PC-3 (cell line): ENCODE results near the gene TMEM229B. TPM values are rescaled to one million over a fixed set of nuclear protein-coding genes. Genes with fewer than 3 reads are reported as not detected.
A peak's percentile ranks its signal among the peaks of the same experiment; 100 is the strongest.

Experiments
- ATAC-seq: fragments of 200-7000 bp; cut with Tn5 transposase; 2 replicates; pipeline ENCODE4 v1.9.1; 2020; ENCODE audit warnings: mild to moderate bottlenecking, moderate library complexity
- BruUV-seq: library from RNA; stranded (reverse); fragments of 400-500 nt; replicated peaks from 2 replicates; lab custom pipeline; 2021; lab: Mats Ljungman, UMichigan
- CTCF ChIA-PET: fragments of 300-600 bp; sonication (Branson Sonifier 250); formaldehyde crosslinking; loops from one replicate; lab custom pipeline; 2022; ENCODE audit warnings: antibody characterized with exemption; lab: Charles Lee
- POLR2A ChIA-PET: fragments of 300-600 bp; sonication (Branson Sonifier 250); formaldehyde crosslinking; loops from one replicate; lab custom pipeline; 2022; ENCODE audit warnings: antibody characterized with exemption; ENCODE audit not compliant: unreplicated experiment; lab: Charles Lee
- DNase-seq: peaks from one replicate; pipeline ENCODE4 v3.0.0-alpha.2; 2015
- H2AFZ ChIP-seq: fragments of 300-600 bp; sonication (generic); 2 replicates; pipeline ENCODE4 v1.6.0; 2016; ENCODE audit warnings: antibody characterized with exemption, low read length
- H3F3A ChIP-seq: fragments of 300-600 bp; sonication (generic); one replicate; pipeline ENCODE4 v1.6.0; 2017; ENCODE audit warnings: antibody characterized with exemption, low read length, control low read depth, mild to moderate bottlenecking; ENCODE audit not compliant: unreplicated experiment
- H3K27ac ChIP-seq: fragments of 300-600 bp; sonication (generic); 2 replicates; pipeline ENCODE4 v1.5.1; 2016; ENCODE audit warnings: mild to moderate bottlenecking, low read length
- H3K27me3 ChIP-seq: fragments of 300-600 bp; sonication (generic); 2 replicates; pipeline ENCODE4 v1.6.1; 2016; ENCODE audit warnings: low read length, mixed read lengths
- H3K36me3 ChIP-seq: fragments of 300-600 bp; sonication (generic); 2 replicates; pipeline ENCODE4 v1.6.1; 2016; ENCODE audit warnings: low read depth, mixed run types, low read length, mixed read lengths
- H3K4me1 ChIP-seq: fragments of 300-600 bp; sonication (generic); 2 replicates; pipeline ENCODE4 v1.5.1; 2016; ENCODE audit warnings: low read length; ENCODE audit not compliant: insufficient read depth
- H3K4me2 ChIP-seq: fragments of 300-600 bp; sonication (generic); 2 replicates; pipeline ENCODE4 v1.6.0; 2016; ENCODE audit warnings: low read length
- H3K4me3 ChIP-seq: fragments of 300-600 bp; sonication (generic); 2 replicates; pipeline ENCODE4 v1.5.1; 2016; ENCODE audit warnings: mild to moderate bottlenecking, low read length, mixed read lengths
- H3K79me2 ChIP-seq: fragments of 300-600 bp; sonication (generic); 2 replicates; pipeline ENCODE4 v1.6.1; 2017; ENCODE audit warnings: low read length, mixed read lengths
- H3K9ac ChIP-seq: fragments of 300-600 bp; sonication (generic); 2 replicates; pipeline ENCODE4 v1.6.0; 2016; ENCODE audit warnings: mild to moderate bottlenecking, low read length
- H3K9me2 ChIP-seq: fragments of 300-600 bp; sonication (generic); replicated peaks from 2 replicates; pipeline ENCODE4 v1.6.1; 2016; ENCODE audit warnings: mixed run types, low read length, mixed read lengths
- H3K9me3 ChIP-seq: fragments of 300-600 bp; sonication (generic); 2 replicates; pipeline ENCODE4 v1.6.1; 2016; ENCODE audit warnings: low read length, mixed read lengths
- H4K20me1 ChIP-seq: fragments of 300-600 bp; sonication (generic); 2 replicates; pipeline ENCODE4 v1.6.1; 2016; ENCODE audit warnings: low read length, mixed read lengths
- CTCF ChIP-seq: fragments of 300-600 bp; sonication (generic); conservative IDR thresholded peaks from 2 replicates; pipeline ENCODE4 v1.5.1; 2017; ENCODE audit warnings: antibody characterized with exemption, low read depth, mild to moderate bottlenecking, low read length
- EZH2 ChIP-seq: fragments of 300-600 bp; sonication (generic); IDR thresholded peaks from one replicate; pipeline ENCODE4 v1.6.1; 2017; ENCODE audit warnings: antibody characterized with exemption, mild to moderate bottlenecking, low read length; ENCODE audit not compliant: unreplicated experiment
- EZH2phosphoT487 ChIP-seq: fragments of 300-600 bp; sonication (generic); IDR thresholded peaks from 2 replicates; pipeline ENCODE4 v1.6.1; 2018; ENCODE audit warnings: mild to moderate bottlenecking, antibody characterized with exemption, low read length, borderline replicate concordance
- intact Hi-C: fragments of 100-400 bp; cut with micrococcal nuclease; formaldehyde crosslinking; loops from 2 replicates; pipeline ENCODE4 v1.9.0; 2023
- total RNA-seq: library from RNA; depleted of rRNA; stranded (reverse); fragments of >200 nt; gene quantifications from 2 replicates; pipeline ENCODE4 v1.2.3, GENCODE V29; 2014

TMEM229B gene
- total RNA-seq, 1 experiment from 2014 or later: not detected

GRCh38 chr14:67519406-67519805, 30.9 kb upstream of the TMEM229B start:
- Histone ChIP-seq H3K79me2 (no peaks in the 10 kb centered on the region), H3F3A (no peaks in the 10 kb centered on the region), H3K36me3 (no peaks in the 10 kb centered on the region), H3K9me2 (no peaks in the 10 kb centered on the region), H3K9ac (no peak overlapping the region), H3K9me3 (no peaks in the 10 kb centered on the region), H3K4me2 (no peak overlapping the region), H3K27me3 (peaks cover 24% of the 10 kb centered on the region; the same call in 1 of the 2 replicates), H2AFZ (no peak overlapping the region), H3K4me1 (peaks cover 6% of the 10 kb centered on the region; the same call in 1 of the 2 replicates), H3K4me3 (no peak overlapping the region), H4K20me1 (no peaks in the 10 kb centered on the region), H3K27ac (no peak overlapping the region)
- TF ChIP-seq EZH2: no peak
- no peak for TF ChIP-seq CTCF
- no peak for TF ChIP-seq EZH2phosphoT487
- intact Hi-C loops: no loop called here
- BruUV-seq: no TSS peak
- ChIA-PET CTCF (no interaction called here), POLR2A (interaction anchor here (0.6 to 0.7 kb wide), 2 partner anchors 81 to 111 kb away, joined by 3 to 5 read pairs; partner anchors contain the start of gene PIGH)
- DNase-seq: no peak
- no peak for ATAC-seq

GRCh38 chr14:67517083-67517482, 28.6 kb upstream of the TMEM229B start:
- no peak for ATAC-seq
- ChIA-PET POLR2A (no interaction called here), CTCF (interaction anchor here (0.5 to 1.4 kb wide), 3 partner anchors 10 to 190 kb away, joined by 3 to 9 read pairs (median 8); no protein-coding TSS in a partner anchor)
- BruUV-seq: no TSS peak
- no peaks in the 10 kb centered on the region for H3K79me2 ChIP-seq
- TF ChIP-seq EZH2phosphoT487 (no peak), CTCF (0 out of 2 replicates have a peak, but pooled peaks have one; percentile 23)
- H4K20me1 ChIP-seq: no peaks in the 10 kb centered on the region
- intact Hi-C loops: no loop called here
- peaks cover 18% of the 10 kb centered on the region; the same call in 1 of the 2 replicates for H3K27me3 ChIP-seq
- H3K4me3 ChIP-seq: no peak overlapping the region
- no peaks in the 10 kb centered on the region for H3K9me3 ChIP-seq
- no peak overlapping the region for H3K9ac ChIP-seq
- H3K36me3 ChIP-seq: no peaks in the 10 kb centered on the region
- no peak overlapping the region for H3K27ac ChIP-seq
- H3K4me1 ChIP-seq: peaks cover 8% of the 10 kb centered on the region; the same call in 1 of the 2 replicates
- no peak overlapping the region for H2AFZ ChIP-seq
- H3F3A ChIP-seq: no peaks in the 10 kb centered on the region
- DNase-seq: no peak
- no peaks in the 10 kb centered on the region for H3K9me2 ChIP-seq
- no peak overlapping the region for H3K4me2 ChIP-seq

GRCh38 chr14:67516676-67517075, 28.2 kb upstream of the TMEM229B start:
- CTCF ChIA-PET: interaction anchor here (1.3 to 1.4 kb wide), 2 partner anchors 10 to 55 kb away, joined by 8 to 9 read pairs; no protein-coding TSS in a partner anchor
- Histone ChIP-seq H3K27me3 (peaks cover 17% of the 10 kb centered on the region; the same call in 1 of the 2 replicates), H3K4me1 (peaks cover 8% of the 10 kb centered on the region; the same call in 1 of the 2 replicates), H3K4me3 (no peak overlapping the region), H3F3A (no peaks in the 10 kb centered on the region), H3K9me2 (no peaks in the 10 kb centered on the region), H3K4me2 (no peak overlapping the region), H3K27ac (no peak overlapping the region), H3K79me2 (no peaks in the 10 kb centered on the region), H3K9ac (no peak overlapping the region), H4K20me1 (no peaks in the 10 kb centered on the region), H3K36me3 (no peaks in the 10 kb centered on the region), H3K9me3 (no peaks in the 10 kb centered on the region), H2AFZ (no peak overlapping the region)
- ATAC-seq (no peak), DNase-seq (no peak)
- BruUV-seq: no TSS peak
- no peak for TF ChIP-seq EZH2phosphoT487
- no peak for TF ChIP-seq CTCF
- TF ChIP-seq EZH2: no peak
- intact Hi-C loops: no loop called here
- POLR2A ChIA-PET: no interaction called here
